CD14-positive monocyte (primary cell): ENCODE results near the gene RHOV. TPM values are rescaled to one million over a fixed set of nuclear protein-coding genes. Genes with fewer than 3 reads are reported as not detected.
"Not testable (repeated sequence)": the region's sequence is repeated elsewhere in the genome, so short reads cannot be mapped to it uniquely, and the experiment has no call there.

Experiments used
- DNase-seq, 3 donors: peaks; one replicate each; pipeline ENCODE4 v3.0.0-alpha.2; 2011 to 2022
- H2AFZ ChIP-seq: 2 replicates; pipeline ENCODE4 v1.6.0; 2012; ENCODE audit warnings: mild to moderate bottlenecking, low read depth, low read length, inconsistent platforms; ENCODE audit not compliant: insufficient read depth, poor library complexity, severe bottlenecking
- H3K27ac ChIP-seq, 2 donors: 1 replicate in 1 of 2; 2 replicates in 1 of 2; pipeline ENCODE4 v1.5.1; 2012 to 2013; ENCODE audit warnings: low read length in 2 of 2, control low read depth in 1 of 2, inconsistent platforms in 1 of 2, low read depth in 1 of 2, mild to moderate bottlenecking in 1 of 2
- H3K27me3 ChIP-seq, 2 donors: one replicate each; pipeline versions ENCODE4 v1.6.0 to v1.6.1; 2011 to 2013; ENCODE audit warnings: low read length in 2 of 2; ENCODE audit not compliant: control insufficient read depth in 2 of 2, insufficient read depth in 2 of 2
- H3K36me3 ChIP-seq, 2 donors: replicated peaks in 1 of 2; 1 replicate in 1 of 2; 2 replicates in 1 of 2; pipeline versions ENCODE4 v1.5.1 to v1.6.1; 2012 to 2013; ENCODE audit warnings: low read length in 2 of 2, control low read depth in 1 of 2, inconsistent platforms in 1 of 2, mild to moderate bottlenecking in 1 of 2; ENCODE audit not compliant: insufficient read depth in 2 of 2, control insufficient read depth in 1 of 2
- H3K4me1 ChIP-seq, 2 donors: 1 replicate in 1 of 2; 2 replicates in 1 of 2; pipeline versions ENCODE4 v1.5.1 to v1.6.1; 2012 to 2013; ENCODE audit warnings: low read length in 2 of 2, control low read depth in 1 of 2, inconsistent platforms in 1 of 2, mild to moderate bottlenecking in 1 of 2, moderate library complexity in 1 of 2; ENCODE audit not compliant: insufficient read depth in 2 of 2, control insufficient read depth in 1 of 2
- H3K4me2 ChIP-seq: replicated peaks from 2 replicates; pipeline ENCODE3; 2012; ENCODE audit warnings: low read length, moderate library complexity, mild to moderate bottlenecking; ENCODE audit not compliant: poor library complexity, severe bottlenecking; ENCODE audit errors: extremely low read depth
- H3K4me3 ChIP-seq, 3 experiments: fragments of 200-600 bp in 1 of 3; sonication (generic) in 1 of 3; replicated peaks in 1 of 3; 1 replicate in 2 of 3; 2 replicates in 1 of 3; pipeline ENCODE4 v1.5.1; 2011 to 2013; ENCODE audit warnings: low read length in 3 of 3, mild to moderate bottlenecking in 3 of 3, control low read depth in 2 of 3, low read depth in 2 of 3, inconsistent platforms in 1 of 3, moderate library complexity in 1 of 3
- H3K79me2 ChIP-seq: 2 replicates; pipeline ENCODE4 v1.6.0; 2012; ENCODE audit warnings: mild to moderate bottlenecking, control low read depth, inconsistent platforms, low read length, moderate library complexity; ENCODE audit not compliant: insufficient read depth
- H3K9ac ChIP-seq: 2 replicates; pipeline ENCODE4 v1.6.0; 2017; ENCODE audit warnings: low read length, mild to moderate bottlenecking; ENCODE audit not compliant: insufficient read depth, poor library complexity, severe bottlenecking
- H3K9me3 ChIP-seq, 2 donors: replicated peaks in 1 of 2; 1 replicate in 1 of 2; 2 replicates in 1 of 2; pipeline versions ENCODE4 v1.5.1 to v1.6.1; 2012 to 2013; ENCODE audit warnings: low read length in 2 of 2, control low read depth in 1 of 2; ENCODE audit not compliant: control insufficient read depth in 1 of 2, insufficient read depth in 1 of 2
- H4K20me1 ChIP-seq: 2 replicates; pipeline ENCODE4 v1.6.0; 2012; ENCODE audit warnings: mild to moderate bottlenecking, low read length, control low read depth, moderate library complexity; ENCODE audit not compliant: insufficient read depth
- H3K27ac Mint-ChIP-seq, 7 donors: one replicate each; pipeline ENCODE4 v1.8.0; 2020; ENCODE audit warnings: mild to moderate bottlenecking in 7 of 7, mixed read lengths in 7 of 7, moderate library complexity in 6 of 7, inconsistent platforms in 2 of 7
- H3K27me3 Mint-ChIP-seq, 3 donors: one replicate each; pipeline ENCODE4 v1.8.0; 2021 to 2022; ENCODE audit warnings: low read depth in 3 of 3, mild to moderate bottlenecking in 3 of 3, mixed read lengths in 3 of 3, moderate library complexity in 3 of 3, inconsistent platforms in 1 of 3
- H3K36me3 Mint-ChIP-seq, 2 donors: one replicate each; pipeline ENCODE4 v1.8.0; 2020; ENCODE audit warnings: mixed read lengths in 2 of 2, inconsistent platforms in 1 of 2, mild to moderate bottlenecking in 1 of 2
- H3K4me1 Mint-ChIP-seq: one replicate; pipeline ENCODE4 v1.8.0; 2020; ENCODE audit warnings: mild to moderate bottlenecking, mixed read lengths
- H3K4me3 Mint-ChIP-seq, 2 donors: one replicate each; pipeline ENCODE4 v1.8.0; 2020; ENCODE audit warnings: mild to moderate bottlenecking in 2 of 2, mixed read lengths in 2 of 2, moderate library complexity in 1 of 2
- H3K9me3 Mint-ChIP-seq, 7 donors: one replicate each; pipeline ENCODE4 v1.8.0; 2020 to 2022; ENCODE audit warnings: mixed read lengths in 7 of 7, mild to moderate bottlenecking in 6 of 7, moderate library complexity in 6 of 7, inconsistent platforms in 2 of 7
- CTCF ChIP-seq: fragments of 200-600 bp; IDR thresholded peaks from one replicate; pipeline ENCODE4 v1.8.0; 2022; ENCODE audit warnings: antibody characterized with exemption, mild to moderate bottlenecking
- WGBS: methylation state at CpG from one replicate; pipeline ENCODE4 v1.1.5; 2013; ENCODE audit warnings: missing lambda C conversion rate; ENCODE audit not compliant: insufficient coverage; 5-methylcytosine and 5-hydroxymethylcytosine counted together
- intact Hi-C, 2 donors: fragments of 100-400 bp; cut with micrococcal nuclease; formaldehyde crosslinking; loops; one replicate each; pipeline versions ENCODE4 v1.15.0 to v1.15.1; 2023
- polyA plus RNA-seq, 3 donors: library from polyadenylated mRNA; depleted of rRNA in 1 of 3; unstranded in 2 of 3; stranded (reverse) in 1 of 3; fragments of 300-500 nt in 2 of 3; fragments of >200 nt in 1 of 3; fragmentation: Illumina TruSeq in 2 of 3; gene quantifications; 1 replicate in 2 of 3; 2 replicates in 1 of 3; pipeline ENCODE4 v1.2.3, GENCODE V29; 2012 to 2021

RHOV gene
- polyA plus RNA-seq, 3 donors = 0.08 TPM; not detected in 2

GRCh38 chr15:40863660-40864270 lies 10.3 kb downstream of the RHOV start:
- Histone ChIP-seq H3K4me3 (no peak overlapping the region), H3K4me2 (no peak overlapping the region), H3K9me3 (no peaks in the 10 kb centered on the region), H3K9ac (no peak overlapping the region), H3K27me3 (no peaks in the 10 kb centered on the region), H4K20me1 (no peaks in the 10 kb centered on the region), H2AFZ (no peak overlapping the region), H3K27ac (no peak overlapping the region), H3K36me3 (no peaks in the 10 kb centered on the region), H3K4me1 (peaks cover 20 to 29% of the 10 kb centered on the region in 2 donors), H3K79me2 (no peaks in the 10 kb centered on the region)
- Mint-ChIP-seq H3K4me1 (peaks cover 24% of the 10 kb centered on the region), H3K27me3 (peaks cover 1 to 6% (median 3%) of the 10 kb centered on the region in 3 donors), H3K27ac (no peak overlapping the region), H3K9me3 (peaks cover 0 to 3% (median 0%) of the 10 kb centered on the region in 7 donors), H3K36me3 (no peaks in the 10 kb centered on the region), H3K4me3 (no peak overlapping the region)
- WGBS = 98% methylated on average over 4 of the region's 4 CpGs
- no peak for DNase-seq
- intact Hi-C loops = no loop called here
- no peak for TF ChIP-seq CTCF

GRCh38 chr15:40861147-40861546 lies 12.9 kb downstream of the RHOV start:
- DNase-seq, H3K4me3 Mint-ChIP-seq, H3K27me3 Mint-ChIP-seq, H3K27me3 ChIP-seq, intact Hi-C loops, H3K36me3 ChIP-seq, H3K79me2 ChIP-seq, H3K27ac ChIP-seq, H3K4me3 ChIP-seq, H3K9me3 ChIP-seq, H2AFZ ChIP-seq, H3K9me3 Mint-ChIP-seq, H3K9ac ChIP-seq, H4K20me1 ChIP-seq, H3K4me2 ChIP-seq: not testable (repeated sequence)
- H3K27ac Mint-ChIP-seq = peak overlapping the region in 1 of 7 donors; percentile 47
- peaks cover 6 to 21% of the 10 kb centered on the region in 2 donors for H3K36me3 Mint-ChIP-seq
- peaks cover 35 to 49% of the 10 kb centered on the region in 2 donors for H3K4me1 ChIP-seq
- 83% methylated on average over 1 of the region's 4 CpGs for WGBS
- H3K4me1 Mint-ChIP-seq = peaks cover 40% of the 10 kb centered on the region
